ENCODE data around the gene ARHGAP24.
"Not testable (repeated sequence)": the region's sequence is repeated elsewhere in the genome, so short reads cannot be mapped to it uniquely, and the experiment has no call there.

Gene ARHGAP24

GRCh38 chr4:85860066-85860740 is 385.3 kb downstream of the ARHGAP24 start:
- in situ Hi-C loops (cut with MboI; ENCODE audit: low pct_unique_long_range_greater_than_20kb, low sequenced_read_pairs) = no loop called here

GRCh38 chr4:85861064-85861765 is 386.3 kb downstream of the ARHGAP24 start:
- no peak for DNase-seq
- in situ Hi-C loops (cut with MboI; ENCODE audit: low pct_unique_long_range_greater_than_20kb, low sequenced_read_pairs) = no loop called here

More at GRCh38 chr4:85860066-85860740, 385.3 kb downstream of the ARHGAP24 start:
- no peak for DNase-seq

GRCh38 chr4:85862896-85863295 is 387.9 kb downstream of the ARHGAP24 start:
- in situ Hi-C loops (cut with MboI; ENCODE audit: low pct_unique_long_range_greater_than_20kb, low sequenced_read_pairs) = no loop called here
- no peak for DNase-seq

GRCh38 chr4:85864259-85865205 is 389.6 kb downstream of the ARHGAP24 start:
- no peak for DNase-seq
- in situ Hi-C loops (cut with MboI; ENCODE audit: low pct_unique_long_range_greater_than_20kb, low sequenced_read_pairs) = no loop called here

- DNase-seq = no peak
- in situ Hi-C loops (cut with MboI; ENCODE audit: low pct_unique_long_range_greater_than_20kb, low sequenced_read_pairs) = no loop called here
Observed at GRCh38 chr4:85865256-85865655, 390.3 kb downstream of the ARHGAP24 start.

- no peak for DNase-seq
- in situ Hi-C loops (cut with MboI; ENCODE audit: low pct_unique_long_range_greater_than_20kb, low sequenced_read_pairs) = no loop called here
Observed at GRCh38 chr4:85866508-85866907, 391.6 kb downstream of the ARHGAP24 start.

- in situ Hi-C loops (cut with MboI; ENCODE audit: low pct_unique_long_range_greater_than_20kb, low sequenced_read_pairs) = no loop called here
- DNase-seq = no peak
Observed at GRCh38 chr4:85867271-85867670, 392.3 kb downstream of the ARHGAP24 start.

DNA sequence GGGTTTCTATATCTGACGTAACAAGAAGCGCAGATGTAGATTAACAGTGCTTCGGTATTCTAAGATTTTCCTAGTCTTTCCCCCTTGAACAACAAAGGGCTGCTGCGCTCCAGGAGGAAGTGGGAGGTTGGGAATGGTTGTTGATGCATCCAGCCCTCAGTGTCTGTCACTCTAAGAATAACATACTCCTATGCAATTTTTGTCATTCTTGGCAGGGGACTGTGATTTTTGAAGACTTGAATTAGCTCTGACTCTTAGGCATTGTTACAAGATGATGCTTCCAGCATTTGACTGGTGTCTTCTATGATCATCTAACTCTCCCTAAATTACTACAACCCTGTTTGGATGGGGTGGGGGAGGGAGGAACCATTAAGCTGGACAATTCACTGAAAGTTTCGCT is 394.2 kb downstream of the ARHGAP24 start:
- DNase-seq = no peak
- in situ Hi-C loops (cut with MboI; ENCODE audit: low pct_unique_long_range_greater_than_20kb, low sequenced_read_pairs) = no loop called here

- in situ Hi-C loops (cut with MboI; ENCODE audit: low pct_unique_long_range_greater_than_20kb, low sequenced_read_pairs) = no loop called here
- no peak for DNase-seq
Observed at GRCh38 chr4:85870298-85871083, 395.5 kb downstream of the ARHGAP24 start.

DNA sequence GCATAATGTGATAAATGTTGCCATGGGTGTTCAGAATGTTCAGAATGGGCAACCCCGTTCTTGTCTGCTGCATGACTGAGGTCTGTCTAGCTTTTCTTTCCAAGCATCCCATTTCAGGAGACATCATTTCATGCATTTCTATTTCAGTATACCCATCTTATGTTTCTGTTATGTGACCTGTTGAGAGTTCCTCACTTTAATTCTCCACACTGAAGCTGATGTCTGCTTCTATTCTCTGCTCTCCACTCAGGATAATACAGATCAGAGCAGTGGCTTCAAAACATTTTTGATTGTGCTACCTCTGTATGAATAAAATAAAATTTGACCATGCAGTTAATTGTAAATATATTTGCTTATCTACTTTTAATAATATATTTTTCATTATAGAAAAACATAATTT is 398.6 kb downstream of the ARHGAP24 start:
- in situ Hi-C loops (cut with MboI; ENCODE audit: low pct_unique_long_range_greater_than_20kb, low sequenced_read_pairs) = no loop called here
- DNase-seq = no peak

DNA sequence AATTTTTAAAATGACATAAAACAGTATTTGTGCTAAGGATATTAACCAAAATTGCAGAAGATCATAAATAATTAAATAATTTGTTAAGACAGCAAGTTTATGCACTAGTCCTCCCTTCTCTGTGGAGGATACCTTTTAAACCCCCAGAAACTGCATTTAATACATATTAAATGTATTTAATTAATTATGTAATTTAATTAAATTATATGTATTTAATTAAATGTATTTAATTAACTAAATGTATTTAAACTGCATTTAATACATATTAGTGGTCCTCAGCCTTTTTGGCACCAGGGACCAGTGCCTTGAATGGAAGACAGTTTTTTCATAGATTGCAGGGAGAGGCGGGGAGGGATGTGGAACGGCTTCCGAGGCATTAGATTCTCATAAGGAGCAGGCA is 404.6 kb downstream of the ARHGAP24 start:
- no peak for DNase-seq
- in situ Hi-C loops (cut with MboI; ENCODE audit: low pct_unique_long_range_greater_than_20kb, low sequenced_read_pairs) = no loop called here

GRCh38 chr4:85883180-85883579 is 408.2 kb downstream of the ARHGAP24 start:
- no peak for DNase-seq
- in situ Hi-C loops (cut with MboI; ENCODE audit: low pct_unique_long_range_greater_than_20kb, low sequenced_read_pairs) = no loop called here

- no peak for DNase-seq
- in situ Hi-C loops (cut with MboI; ENCODE audit: low pct_unique_long_range_greater_than_20kb, low sequenced_read_pairs) = no loop called here
Observed at GRCh38 chr4:85884251-85884650, 409.3 kb downstream of the ARHGAP24 start.

GRCh38 chr4:85886665-85887064 is 411.7 kb downstream of the ARHGAP24 start:
- DNase-seq = no peak
- in situ Hi-C loops (cut with MboI; ENCODE audit: low pct_unique_long_range_greater_than_20kb, low sequenced_read_pairs) = no loop called here

- DNase-seq = no peak
- in situ Hi-C loops (cut with MboI; ENCODE audit: low pct_unique_long_range_greater_than_20kb, low sequenced_read_pairs) = no loop called here
Observed at GRCh38 chr4:85889314-85889713, 414.4 kb downstream of the ARHGAP24 start.

DNA sequence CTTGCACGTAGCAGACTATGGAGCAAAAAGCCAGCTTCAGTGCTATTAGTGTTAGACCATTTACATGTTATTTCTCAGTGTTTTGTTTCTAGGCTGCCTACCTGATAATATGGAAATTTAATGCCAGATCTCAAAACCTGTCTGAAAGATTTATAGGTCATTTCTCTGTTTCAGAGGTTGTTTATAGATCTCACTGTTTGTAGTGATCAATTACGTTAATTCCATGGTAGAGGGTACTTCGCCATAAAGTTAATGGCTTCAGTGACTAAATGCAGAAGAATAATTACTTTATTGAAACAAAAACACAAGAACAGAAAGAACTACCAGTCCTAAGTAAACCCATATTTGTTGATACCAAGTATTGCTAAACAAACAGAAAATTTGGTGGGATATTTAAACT is 420.8 kb downstream of the ARHGAP24 start:
- in situ Hi-C loops (cut with MboI; ENCODE audit: low pct_unique_long_range_greater_than_20kb, low sequenced_read_pairs) = no loop called here
- no peak for DNase-seq

DNA sequence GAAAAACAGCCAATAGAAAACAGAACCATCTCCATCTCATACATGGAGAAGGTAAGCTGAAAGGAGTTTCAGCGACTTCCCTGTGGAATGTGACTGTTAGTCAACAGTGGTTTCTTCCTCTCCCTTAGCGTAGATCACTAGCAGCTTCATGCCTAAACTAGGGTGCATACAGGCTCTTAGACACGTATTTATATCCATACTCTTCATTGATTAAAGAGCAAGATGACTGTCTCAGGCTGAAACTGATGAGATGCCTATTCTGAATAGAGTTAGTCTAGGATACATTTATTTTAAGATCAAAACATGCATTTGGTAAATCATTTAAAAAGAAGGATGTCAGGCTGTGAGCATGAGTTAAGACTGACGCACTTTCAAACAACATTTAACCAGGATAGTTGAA is 423.3 kb downstream of the ARHGAP24 start:
- no peak for DNase-seq
- in situ Hi-C loops (cut with MboI; ENCODE audit: low pct_unique_long_range_greater_than_20kb, low sequenced_read_pairs) = no loop called here

DNA sequence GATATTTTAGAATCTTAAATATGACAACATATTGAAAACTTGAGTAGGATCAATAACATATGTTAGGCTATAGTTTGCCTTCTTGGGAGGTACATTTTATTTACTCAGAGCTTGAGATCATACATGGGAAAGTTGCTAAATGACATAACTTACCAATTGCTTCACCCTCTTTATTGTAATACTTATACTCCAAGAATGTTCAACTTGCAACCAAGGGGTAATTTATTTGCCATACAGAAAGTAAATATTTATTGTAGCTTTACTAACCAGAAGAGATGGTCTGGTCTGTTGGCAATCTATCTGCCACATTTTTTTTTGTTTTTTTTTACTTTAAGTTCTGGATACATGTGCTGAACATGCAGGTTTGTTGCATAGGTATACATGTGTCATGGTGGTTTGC is 426.6 kb downstream of the ARHGAP24 start:
- in situ Hi-C loops (cut with MboI; ENCODE audit: low pct_unique_long_range_greater_than_20kb, low sequenced_read_pairs) = no loop called here
- DNase-seq = no peak

- DNase-seq; in situ Hi-C loops (cut with MboI; ENCODE audit: low pct_unique_long_range_greater_than_20kb, low sequenced_read_pairs): not testable (repeated sequence)
Observed at GRCh38 chr4:85902647-85903046, 427.7 kb downstream of the ARHGAP24 start.

All from KBM-7 (cell line).